Panc1 (cell line): ENCODE data around the gene TMEM235.

Source experiments
- CTCF ChIP-seq: fragments of 450-650 bp; IDR thresholded peaks from 2 replicates; pipeline ENCODE4 v1.5.1; 2017; ENCODE audit warnings: mild to moderate bottlenecking
- POLR2AphosphoS5 ChIP-seq: IDR thresholded peaks from 2 replicates; pipeline ENCODE4 v1.6.1; 2012; ENCODE audit warnings: mild to moderate bottlenecking, low read depth, low read length, moderate library complexity
- REST ChIP-seq, 2 experiments: IDR thresholded peaks; 2 replicates each; pipeline ENCODE4 v1.6.1; 2011 to 2012; ENCODE audit warnings: low read depth in 2 of 2, control low read depth in 1 of 2, low read length in 1 of 2, mild to moderate bottlenecking in 1 of 2, moderate library complexity in 1 of 2; ENCODE audit not compliant: insufficient read depth in 1 of 2
- SIN3A ChIP-seq: IDR thresholded peaks from 2 replicates; pipeline ENCODE4 v1.6.1; 2012; ENCODE audit warnings: low read depth, mild to moderate bottlenecking, low read length, moderate library complexity, borderline replicate concordance; ENCODE audit not compliant: insufficient read depth
- TCF7L2 ChIP-seq: IDR thresholded peaks from 2 replicates; pipeline ENCODE4 v1.6.1; 2011; ENCODE audit warnings: mild to moderate bottlenecking, low read depth, low read length, inconsistent platforms

GRCh38 chr17:78206298-78206697 is 25.1 kb upstream of the TMEM235 start:
- TF ChIP-seq CTCF, result no peak
- no peak for TF ChIP-seq TCF7L2
- no peak for TF ChIP-seq POLR2AphosphoS5
- no peak for TF ChIP-seq SIN3A
- no peak for TF ChIP-seq REST (IDR thresholded peaks at IDR 0.05; ENCODE audit: insufficient read depth in 1 of 2, low read depth in 2 of 2, low read length in 1 of 2)
